ENCODE data around the gene ABCC1.

DNA sequence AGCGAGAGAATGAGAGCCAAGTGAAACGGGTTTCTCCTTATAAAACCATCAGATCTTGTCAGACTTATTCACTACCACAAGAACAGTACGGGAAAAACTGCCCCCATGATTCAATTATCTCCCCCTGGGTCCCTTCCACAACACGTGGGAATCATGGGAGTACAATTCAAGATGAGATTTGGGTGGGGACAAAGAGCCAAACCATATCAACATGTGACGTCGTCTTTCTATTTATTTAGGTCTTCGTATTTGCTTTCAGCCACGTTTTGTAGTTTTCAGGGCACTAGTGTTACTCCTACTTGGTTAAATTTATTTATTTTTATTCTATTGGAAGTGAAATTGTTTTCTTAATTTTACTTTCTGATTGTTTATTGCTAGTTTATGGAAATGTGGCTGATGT, 33.1 kb upstream of the ABCC1 start:
- TF ChIP-seq, protein P1, sequence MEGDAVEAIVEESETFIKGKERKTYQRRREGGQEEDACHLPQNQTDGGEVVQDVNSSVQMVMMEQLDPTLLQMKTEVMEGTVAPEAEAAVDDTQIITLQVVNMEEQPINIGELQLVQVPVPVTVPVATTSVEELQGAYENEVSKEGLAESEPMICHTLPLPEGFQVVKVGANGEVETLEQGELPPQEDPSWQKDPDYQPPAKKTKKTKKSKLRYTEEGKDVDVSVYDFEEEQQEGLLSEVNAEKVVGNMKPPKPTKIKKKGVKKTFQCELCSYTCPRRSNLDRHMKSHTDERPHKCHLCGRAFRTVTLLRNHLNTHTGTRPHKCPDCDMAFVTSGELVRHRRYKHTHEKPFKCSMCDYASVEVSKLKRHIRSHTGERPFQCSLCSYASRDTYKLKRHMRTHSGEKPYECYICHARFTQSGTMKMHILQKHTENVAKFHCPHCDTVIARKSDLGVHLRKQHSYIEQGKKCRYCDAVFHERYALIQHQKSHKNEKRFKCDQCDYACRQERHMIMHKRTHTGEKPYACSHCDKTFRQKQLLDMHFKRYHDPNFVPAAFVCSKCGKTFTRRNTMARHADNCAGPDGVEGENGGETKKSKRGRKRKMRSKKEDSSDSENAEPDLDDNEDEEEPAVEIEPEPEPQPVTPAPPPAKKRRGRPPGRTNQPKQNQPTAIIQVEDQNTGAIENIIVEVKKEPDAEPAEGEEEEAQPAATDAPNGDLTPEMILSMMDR (optimal IDR thresholded peaks at IDR 0.05 in 1 of 3, IDR thresholded peaks at IDR 0.05 in 1 of 3, conservative IDR thresholded peaks at IDR 0.05 in 1 of 3; ENCODE audit: extremely low read depth in 1 of 3, insufficient read depth in 2 of 3, low read length in 3 of 3) = no peak
- TF ChIP-seq EZH2 (IDR thresholded peaks at IDR 0.05; ENCODE audit: low read length) = no peak
